CD4-positive, alpha-beta T cell treated with Interferon gamma for 1 hour (primary cell): ENCODE data around the gene CLDN9.

ENCODE experiments used
- DNase-seq: peaks from one replicate; pipeline ENCODE4 v3.0.0-alpha.2; 2020

Gene CLDN9

GRCh38 chr16:3020604-3021448 is 8.1 kb downstream of the CLDN9 start:
- peak; percentile 56 for DNase-seq

- peak; percentile 62 for DNase-seq
These were observed 8.9 kb downstream of the CLDN9 start for GRCh38 chr16:3021449-3022207.

GRCh38 chr16:3022208-3022683 is 9.5 kb downstream of the CLDN9 start:
- DNase-seq, result peak; percentile 67

GRCh38 chr16:3022684-3023414 is 10.1 kb downstream of the CLDN9 start:
- DNase-seq, result no peak

- no peak for DNase-seq
These were observed 10.6 kb downstream of the CLDN9 start for GRCh38 chr16:3023415-3023668.

- DNase-seq, result peak; percentile 96
These were observed 11.2 kb downstream of the CLDN9 start, which contains the start of the genes HCFC1R1 and THOC6 for GRCh38 chr16:3023669-3024478. HCFC1R1 (minus strand) TSS chr16:3023942; CDS start chr16:3023941, 1 bp downstream. THOC6 (plus strand) TSS chr16:3024035; CDS start chr16:3024327, 292 bp downstream.

- no peak for DNase-seq
These were observed 12.6 kb downstream of the CLDN9 start for GRCh38 chr16:3025032-3026002.

- no peak for DNase-seq
These were observed 13.3 kb downstream of the CLDN9 start for GRCh38 chr16:3026003-3026378.

- DNase-seq, result no peak
These were observed 14.1 kb downstream of the CLDN9 start for GRCh38 chr16:3026609-3027488.

GRCh38 chr16:3027489-3027795 is 14.7 kb downstream of the CLDN9 start:
- DNase-seq, result no peak

GRCh38 chr16:3027983-3028715 is 15.4 kb downstream of the CLDN9 start:
- DNase-seq, result peak; percentile 84

GRCh38 chr16:3028716-3029319 is 16.1 kb downstream of the CLDN9 start:
- no peak for DNase-seq

GRCh38 chr16:3029491-3030221 is 16.9 kb downstream of the CLDN9 start:
- no peak for DNase-seq

GRCh38 chr16:3030222-3031212 is 17.8 kb downstream of the CLDN9 start:
- no peak for DNase-seq

- DNase-seq, result no peak
These were observed 19.9 kb downstream of the CLDN9 start for GRCh38 chr16:3032624-3033023.

GRCh38 chr16:3035289-3035971 is 22.7 kb downstream of the CLDN9 start:
- no peak for DNase-seq
